Measurements from ENCODE around the gene THY1.
"Not testable (repeated sequence)": the region's sequence is repeated elsewhere in the genome, so short reads cannot be mapped to it uniquely, and the experiment has no call there.

The THY1 gene

GRCh38 chr11:119417726-119418540 lies 5.0 kb downstream of the THY1 start:
- no peak for DNase-seq

- no peak for DNase-seq
These were observed 6.1 kb downstream of the THY1 start for GRCh38 chr11:119416606-119417580.

- no peak for DNase-seq
These were observed 7.0 kb downstream of the THY1 start for GRCh38 chr11:119415966-119416365.

GRCh38 chr11:119415517-119415916 lies 7.5 kb downstream of the THY1 start:
- DNase-seq, result no peak

- DNase-seq, result no peak
These were observed 8.2 kb downstream of the THY1 start for GRCh38 chr11:119414734-119415133.

- DNase-seq, result no peak
These were observed 8.7 kb downstream of the THY1 start for GRCh38 chr11:119414321-119414720.

- no peak for DNase-seq
These were observed 10.9 kb downstream of the THY1 start for GRCh38 chr11:119412072-119412471.

- no peak for DNase-seq
These were observed 12.5 kb downstream of the THY1 start for GRCh38 chr11:119410501-119410900.

GRCh38 chr11:119409731-119410130 lies 13.2 kb downstream of the THY1 start:
- DNase-seq, result no peak

GRCh38 chr11:119406005-119406404 lies 17.0 kb downstream of the THY1 start:
- DNase-seq, result no peak

- DNase-seq, result not testable (repeated sequence)
These were observed 17.5 kb downstream of the THY1 start for GRCh38 chr11:119405448-119405847.

- DNase-seq, result no peak
These were observed 18.1 kb downstream of the THY1 start for GRCh38 chr11:119404872-119405271.

- DNase-seq, result no peak
These were observed 20.0 kb downstream of the THY1 start for GRCh38 chr11:119403021-119403420.

- no peak for DNase-seq
These were observed 20.5 kb downstream of the THY1 start for GRCh38 chr11:119402470-119402869.

GRCh38 chr11:119400860-119401259 lies 22.1 kb downstream of the THY1 start:
- no peak for DNase-seq

- DNase-seq, result no peak
These were observed 25.2 kb downstream of the THY1 start for GRCh38 chr11:119397740-119398139.

GRCh38 chr11:119396835-119397234 lies 26.1 kb downstream of the THY1 start:
- no peak for DNase-seq

GRCh38 chr11:119391275-119391674 lies 31.7 kb downstream of the THY1 start:
- no peak for DNase-seq

- DNase-seq, result no peak
These were observed 33.2 kb downstream of the THY1 start for GRCh38 chr11:119389611-119390254.

GRCh38 chr11:119388103-119388502 lies 34.9 kb downstream of the THY1 start:
- DNase-seq, result no peak

GRCh38 chr11:119384332-119384731 lies 38.6 kb downstream of the THY1 start:
- no peak for DNase-seq

- not testable (repeated sequence) for DNase-seq
These were observed 40.5 kb downstream of the THY1 start for GRCh38 chr11:119382513-119382912.

GRCh38 chr11:119382101-119382500 lies 40.9 kb downstream of the THY1 start:
- no peak for DNase-seq

Data from GDM1 (cell line).